GM23248 (cell line): ENCODE measurements around the gene CORIN. TPM values are rescaled to one million over a fixed set of nuclear protein-coding genes. Genes with fewer than 3 reads are reported as not detected.

Experiments used
- DNase-seq: peaks from one replicate; pipeline ENCODE4 v3.0.0-alpha.2; 2015
- H2AFZ ChIP-seq: fragments of 200-600 bp; sonication (generic); 2 replicates; pipeline ENCODE4 v1.6.1; 2016; ENCODE audit warnings: antibody characterized with exemption
- H3F3A ChIP-seq: fragments of 200-600 bp; sonication (generic); 2 replicates; pipeline ENCODE4 v1.6.1; 2016; ENCODE audit warnings: mild to moderate bottlenecking, antibody characterized with exemption, mixed run types; ENCODE audit not compliant: insufficient read depth
- H3K27ac ChIP-seq: fragments of 200-600 bp; sonication (generic); 2 replicates; pipeline ENCODE4 v1.5.1; 2016; ENCODE audit warnings: mild to moderate bottlenecking
- H3K27me3 ChIP-seq: fragments of 200-600 bp; sonication (generic); replicated peaks from 2 replicates; pipeline ENCODE4 v1.6.1; 2016; ENCODE audit warnings: mild to moderate bottlenecking; ENCODE audit not compliant: insufficient read depth
- H3K36me3 ChIP-seq: fragments of 200-600 bp; sonication (generic); 2 replicates; pipeline ENCODE4 v1.6.1; 2016; ENCODE audit warnings: low read depth, mild to moderate bottlenecking
- H3K4me1 ChIP-seq: fragments of 200-600 bp; sonication (generic); 2 replicates; pipeline ENCODE4 v1.6.1; 2016; ENCODE audit warnings: mild to moderate bottlenecking; ENCODE audit not compliant: insufficient read depth
- H3K4me2 ChIP-seq: fragments of 200-600 bp; sonication (generic); one replicate; pipeline ENCODE4 v1.6.1; 2016; ENCODE audit warnings: mild to moderate bottlenecking; ENCODE audit not compliant: unreplicated experiment
- H3K4me3 ChIP-seq: fragments of 200-600 bp; sonication (generic); 2 replicates; pipeline ENCODE4 v1.5.1; 2016; ENCODE audit warnings: mild to moderate bottlenecking
- H3K79me2 ChIP-seq: fragments of 200-600 bp; sonication (generic); 2 replicates; pipeline ENCODE4 v1.6.1; 2016; ENCODE audit warnings: mild to moderate bottlenecking; ENCODE audit not compliant: insufficient read depth
- H3K9ac ChIP-seq: fragments of 200-600 bp; sonication (generic); 2 replicates; pipeline ENCODE4 v1.6.1; 2016; ENCODE audit warnings: mild to moderate bottlenecking
- H3K9me2 ChIP-seq: fragments of 200-600 bp; sonication (generic); 2 replicates; pipeline ENCODE4 v1.6.1; 2016; ENCODE audit warnings: mixed run types, mild to moderate bottlenecking, moderate library complexity; ENCODE audit not compliant: insufficient read depth
- H3K9me3 ChIP-seq: fragments of 200-600 bp; sonication (generic); one replicate; pipeline ENCODE4 v1.6.1; 2017; ENCODE audit warnings: low read depth
- H4K20me1 ChIP-seq: fragments of 200-600 bp; sonication (generic); 2 replicates; pipeline ENCODE4 v1.6.0; 2016; ENCODE audit not compliant: insufficient read depth
- EZH2 ChIP-seq: fragments of 200-600 bp; sonication (generic); IDR thresholded peaks from 2 replicates; pipeline ENCODE4 v1.6.1; 2018; ENCODE audit warnings: antibody characterized with exemption, mild to moderate bottlenecking; ENCODE audit not compliant: insufficient read depth, poor library complexity, severe bottlenecking
- EZH2phosphoT487 ChIP-seq: fragments of 200-600 bp; sonication (generic); IDR thresholded peaks from 2 replicates; pipeline ENCODE4 v1.6.1; 2018; ENCODE audit warnings: antibody characterized with exemption, moderate library complexity, mild to moderate bottlenecking, low read depth; ENCODE audit not compliant: insufficient read depth
- WGBS, 2 experiments: methylation state at CpG; one replicate each; pipeline ENCODE4 v1.1.6; 2015 to 2017; ENCODE audit warnings: low lambda C conversion rate in 2 of 2, low coverage in 1 of 2; ENCODE audit errors: missing lambda C conversion rate in 2 of 2; 5-methylcytosine and 5-hydroxymethylcytosine counted together
- in situ Hi-C: fragments of 300-500 bp; cut with MboI; formaldehyde crosslinking; loops from 2 replicates; pipeline ENCODE4 v1.15.0; 2020
- polyA plus RNA-seq: library from polyadenylated mRNA; unstranded; fragments of >200 nt; fragmentation: Nextera tagmentation; extraction: Ambion mirVana; gene quantifications from 2 replicates; pipeline ENCODE4 v1.2.1, GENCODE V29; 2016
- total RNA-seq: library from RNA; depleted of rRNA; stranded (reverse); fragments of >200 nt; shearing (Covaris generic); gene quantifications from 2 replicates; pipeline ENCODE4 v1.2.3, GENCODE V29; 2014

Gene CORIN
- total and polyA plus RNA-seq, 2 experiments from 2014 or later, result 0.70 to 0.86 TPM

- Histone ChIP-seq H3K4me3 (peak overlapping the region; percentile 73), H3K4me1 (peaks cover 10% of the 10 kb centered on the region), H3K27me3 (no peaks in the 10 kb centered on the region), H3K9me3 (no peaks in the 10 kb centered on the region), H3K36me3 (no peaks in the 10 kb centered on the region), H3K79me2 (no peaks in the 10 kb centered on the region), H4K20me1 (no peaks in the 10 kb centered on the region), H3K27ac (no peak overlapping the region), H3K4me2 (peak overlapping the region; percentile 98), H3F3A (peaks cover 25% of the 10 kb centered on the region), H3K9me2 (no peaks in the 10 kb centered on the region), H2AFZ (peak overlapping the region; percentile 83), H3K9ac (peak overlapping the region; percentile 50)
- WGBS, 2 experiments, result 1 to 2% methylated on average over 27 of the region's 27 CpGs
- TF ChIP-seq EZH2phosphoT487, result no peak
- TF ChIP-seq EZH2, result no peak
- in situ Hi-C loops, result loop anchor here (10.0 kb wide), 1 partner anchor 132 kb away; no protein-coding TSS in a partner anchor
- peak; percentile 92 for DNase-seq
Measured at GRCh38 chr4:47836641-47837093, 1.2 kb downstream of the CORIN start.

GRCh38 chr4:47835494-47835893 is 2.4 kb downstream of the CORIN start:
- Histone ChIP-seq H3K4me2 (peak overlapping the region; percentile 98), H3K9ac (no peak overlapping the region), H3K9me3 (no peaks in the 10 kb centered on the region), H3K4me1 (peaks cover 10% of the 10 kb centered on the region), H3F3A (peaks cover 25% of the 10 kb centered on the region), H3K36me3 (no peaks in the 10 kb centered on the region), H3K79me2 (no peaks in the 10 kb centered on the region), H3K27me3 (no peaks in the 10 kb centered on the region), H3K27ac (no peak overlapping the region), H3K9me2 (no peaks in the 10 kb centered on the region), H2AFZ (no peak overlapping the region; the same call in 1 of the 2 replicates), H3K4me3 (peak overlapping the region; percentile 73; the same call in 1 of the 2 replicates), H4K20me1 (no peaks in the 10 kb centered on the region)
- in situ Hi-C loops, result loop anchor here (10.0 kb wide), 1 partner anchor 131 kb away; no protein-coding TSS in a partner anchor
- WGBS, 2 experiments, result 80 to 82% methylated on average over 2 of the region's 2 CpGs
- peak; percentile 20 for DNase-seq
- TF ChIP-seq EZH2phosphoT487 (no peak), EZH2 (no peak)

- Histone ChIP-seq H3K4me1 (peaks cover 8% of the 10 kb centered on the region), H3K9ac (no peak overlapping the region), H3K79me2 (no peaks in the 10 kb centered on the region), H3K27me3 (no peaks in the 10 kb centered on the region), H3K9me3 (no peaks in the 10 kb centered on the region), H3K36me3 (no peaks in the 10 kb centered on the region), H3K4me2 (no peak overlapping the region), H3K9me2 (no peaks in the 10 kb centered on the region), H3K27ac (no peak overlapping the region), H2AFZ (no peak overlapping the region), H4K20me1 (no peaks in the 10 kb centered on the region), H3F3A (no peaks in the 10 kb centered on the region), H3K4me3 (no peak overlapping the region)
- no peak for DNase-seq
- 58 to 69% methylated on average over 5 of the region's 5 CpGs for WGBS, 2 experiments
- TF ChIP-seq EZH2phosphoT487 (no peak), EZH2 (no peak)
- in situ Hi-C loops, result loop anchor here (10.0 kb wide), 1 partner anchor 126 kb away; no protein-coding TSS in a partner anchor
Measured at GRCh38 chr4:47831026-47831679, 6.7 kb downstream of the CORIN start.

- WGBS, 2 experiments, result 66 to 69% methylated on average over 3 of the region's 3 CpGs
- Histone ChIP-seq H3K4me1 (peaks cover 1% of the 10 kb centered on the region), H2AFZ (no peak overlapping the region), H3K9ac (no peak overlapping the region), H3K4me2 (no peak overlapping the region), H3K9me3 (no peaks in the 10 kb centered on the region), H3K36me3 (no peaks in the 10 kb centered on the region), H3K27ac (no peak overlapping the region), H3K79me2 (no peaks in the 10 kb centered on the region), H3K4me3 (no peak overlapping the region), H3K27me3 (no peaks in the 10 kb centered on the region), H3K9me2 (no peaks in the 10 kb centered on the region), H3F3A (no peaks in the 10 kb centered on the region), H4K20me1 (no peaks in the 10 kb centered on the region)
- in situ Hi-C loops, result loop anchor here (10.0 kb wide), 1 partner anchor 126 kb away; no protein-coding TSS in a partner anchor
- TF ChIP-seq EZH2phosphoT487 (no peak), EZH2 (no peak)
- no peak for DNase-seq
Measured at GRCh38 chr4:47830265-47831025, 7.4 kb downstream of the CORIN start.
